SU-DHL-6 (cell line): ENCODE data around the gene KIAA0825.

ENCODE experiments used
- EZH2phosphoT487 ChIP-seq: fragments of 200-600 bp; sonication (generic), shearing (Covaris generic); conservative IDR thresholded peaks from 2 replicates; pipeline ENCODE4 v1.6.1; 2018; ENCODE audit warnings: mild to moderate bottlenecking, antibody characterized with exemption, low read length, moderate library complexity, mixed read lengths
- TF ChIP-seq, protein P1 (sequence below): fragments of 200-600 bp; sonication (generic); IDR thresholded peaks from one replicate; pipeline ENCODE4 v1.5.1; 2017; ENCODE audit warnings: antibody characterized with exemption, mild to moderate bottlenecking, low read length, moderate library complexity; ENCODE audit not compliant: insufficient read depth, poor library complexity, severe bottlenecking

DNA sequence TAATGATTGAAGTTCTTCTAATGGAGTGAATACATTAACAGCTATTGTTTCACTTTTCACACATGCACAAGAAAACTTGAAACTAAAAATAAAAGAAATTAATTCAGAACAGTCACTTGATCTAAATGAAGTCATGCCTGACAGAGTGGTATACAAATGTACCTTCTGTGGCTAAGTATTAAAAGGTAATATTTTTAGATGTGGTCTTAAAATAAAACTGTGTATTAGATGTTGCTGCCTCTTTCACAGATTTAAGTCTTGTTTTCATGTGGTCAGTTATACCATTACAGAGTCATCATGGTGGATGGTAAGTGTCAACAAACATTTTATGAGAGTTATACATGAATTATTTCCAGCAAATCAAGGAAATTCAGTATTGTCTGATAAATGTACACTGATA, 47.0 kb downstream of the KIAA0825 start:
- TF ChIP-seq, protein P1, sequence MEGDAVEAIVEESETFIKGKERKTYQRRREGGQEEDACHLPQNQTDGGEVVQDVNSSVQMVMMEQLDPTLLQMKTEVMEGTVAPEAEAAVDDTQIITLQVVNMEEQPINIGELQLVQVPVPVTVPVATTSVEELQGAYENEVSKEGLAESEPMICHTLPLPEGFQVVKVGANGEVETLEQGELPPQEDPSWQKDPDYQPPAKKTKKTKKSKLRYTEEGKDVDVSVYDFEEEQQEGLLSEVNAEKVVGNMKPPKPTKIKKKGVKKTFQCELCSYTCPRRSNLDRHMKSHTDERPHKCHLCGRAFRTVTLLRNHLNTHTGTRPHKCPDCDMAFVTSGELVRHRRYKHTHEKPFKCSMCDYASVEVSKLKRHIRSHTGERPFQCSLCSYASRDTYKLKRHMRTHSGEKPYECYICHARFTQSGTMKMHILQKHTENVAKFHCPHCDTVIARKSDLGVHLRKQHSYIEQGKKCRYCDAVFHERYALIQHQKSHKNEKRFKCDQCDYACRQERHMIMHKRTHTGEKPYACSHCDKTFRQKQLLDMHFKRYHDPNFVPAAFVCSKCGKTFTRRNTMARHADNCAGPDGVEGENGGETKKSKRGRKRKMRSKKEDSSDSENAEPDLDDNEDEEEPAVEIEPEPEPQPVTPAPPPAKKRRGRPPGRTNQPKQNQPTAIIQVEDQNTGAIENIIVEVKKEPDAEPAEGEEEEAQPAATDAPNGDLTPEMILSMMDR = no peak
- TF ChIP-seq EZH2phosphoT487 = no peak
